ENCODE data around the gene SH3BGRL2.
"Not testable (repeated sequence)": the region's sequence is repeated elsewhere in the genome, so short reads cannot be mapped to it uniquely, and the experiment has no call there.

Gene SH3BGRL2

DNA sequence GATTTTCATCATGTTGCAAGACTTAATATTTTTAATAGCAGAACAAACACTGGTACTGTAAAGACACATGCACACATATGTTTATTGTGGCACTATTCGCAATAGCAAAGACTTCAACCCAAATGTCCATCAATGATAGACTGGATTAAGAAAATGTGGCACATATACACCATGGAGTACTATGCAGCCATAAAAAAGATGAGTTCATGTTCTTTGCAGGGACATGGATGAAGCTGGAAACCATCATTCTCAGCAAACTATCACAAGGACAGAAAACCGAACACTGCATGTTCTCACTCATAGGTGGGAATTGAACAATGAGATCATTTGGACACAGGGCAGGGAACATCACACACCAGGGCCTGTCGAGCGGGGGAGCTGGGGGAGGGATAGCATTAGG, 51.6 kb downstream of the SH3BGRL2 start:
- H3K4me1 ChIP-seq (ENCODE audit: control insufficient read depth, insufficient read depth, low read length); H3K9me3 ChIP-seq (replicated peaks; ENCODE audit: low read length); H3K9ac ChIP-seq (ENCODE audit: low read depth, low read length); H3K4me3 ChIP-seq (ENCODE audit: low read length); H3K27me3 ChIP-seq (ENCODE audit: control insufficient read depth, insufficient read depth, low read length); H3K4me2 ChIP-seq (ENCODE audit: low read length); H3K36me3 ChIP-seq (ENCODE audit: insufficient read depth, low read length): not testable (repeated sequence)

DNA sequence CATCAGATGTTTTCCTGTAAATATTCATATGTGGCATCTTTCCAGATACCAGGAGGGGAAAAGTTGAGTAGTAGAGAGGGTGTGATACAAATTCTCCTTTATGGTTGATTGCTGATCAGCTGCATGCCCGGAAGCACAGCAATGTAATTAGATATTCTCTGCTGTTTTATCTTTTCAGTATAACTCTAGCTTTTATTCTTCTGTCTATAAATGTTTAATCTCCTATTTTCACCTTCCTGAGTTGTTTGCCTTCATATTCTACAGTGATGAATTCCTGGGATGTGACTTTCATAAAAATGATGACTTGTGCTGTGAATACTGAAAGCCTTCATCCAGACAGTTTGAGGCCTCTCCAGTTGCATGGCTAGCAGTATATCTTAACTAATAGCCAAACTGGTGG, 53.7 kb downstream of the SH3BGRL2 start:
- Histone ChIP-seq H3K9me3 (replicated peaks; ENCODE audit: low read length) (no peaks in the 10 kb centered on the region), H3K4me2 (ENCODE audit: low read length) (no peak overlapping the region), H3K9ac (ENCODE audit: low read depth, low read length) (no peak overlapping the region), H3K4me3 (ENCODE audit: low read length) (no peak overlapping the region), H3K36me3 (ENCODE audit: insufficient read depth, low read length) (no peaks in the 10 kb centered on the region), H3K4me1 (ENCODE audit: control insufficient read depth, insufficient read depth, low read length) (no peaks in the 10 kb centered on the region), H3K27me3 (ENCODE audit: control insufficient read depth, insufficient read depth, low read length) (no peaks in the 10 kb centered on the region)

DNA sequence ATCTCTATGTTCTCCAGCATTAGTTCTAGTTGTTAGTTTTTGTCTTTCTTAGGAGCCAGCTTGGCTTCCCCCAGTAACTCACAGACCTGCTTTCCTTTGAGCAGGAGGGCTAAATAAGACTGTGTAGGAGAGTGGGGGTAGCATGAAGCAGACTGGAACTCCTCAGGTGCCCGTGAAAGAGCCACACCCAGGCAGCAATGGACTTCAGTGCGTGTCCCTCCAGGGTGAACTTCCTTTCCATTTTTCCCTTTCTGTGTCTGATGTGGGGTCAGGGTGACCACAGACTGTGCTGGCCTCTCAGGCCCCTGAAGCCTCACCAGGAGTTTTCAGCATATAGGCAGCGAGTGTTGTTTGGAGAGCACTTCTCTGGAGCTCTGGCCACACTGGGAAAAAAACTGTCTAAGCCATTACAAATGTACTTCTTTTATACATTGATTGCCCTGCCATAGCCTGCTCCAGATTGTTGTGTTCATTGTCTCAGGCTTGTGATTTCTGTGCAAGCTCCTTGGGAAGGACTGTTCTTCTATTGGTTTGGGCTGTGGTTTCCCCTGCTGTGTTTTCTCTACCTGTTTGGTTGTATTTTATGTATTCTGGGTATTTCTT, 55.7 kb downstream of the SH3BGRL2 start:
- Histone ChIP-seq H3K9ac (ENCODE audit: low read depth, low read length) (no peak overlapping the region), H3K4me1 (ENCODE audit: control insufficient read depth, insufficient read depth, low read length) (no peaks in the 10 kb centered on the region), H3K4me3 (ENCODE audit: low read length) (no peak overlapping the region), H3K4me2 (ENCODE audit: low read length) (no peak overlapping the region), H3K9me3 (replicated peaks; ENCODE audit: low read length) (no peaks in the 10 kb centered on the region), H3K27me3 (ENCODE audit: control insufficient read depth, insufficient read depth, low read length) (no peaks in the 10 kb centered on the region), H3K36me3 (ENCODE audit: insufficient read depth, low read length) (no peaks in the 10 kb centered on the region)

DNA sequence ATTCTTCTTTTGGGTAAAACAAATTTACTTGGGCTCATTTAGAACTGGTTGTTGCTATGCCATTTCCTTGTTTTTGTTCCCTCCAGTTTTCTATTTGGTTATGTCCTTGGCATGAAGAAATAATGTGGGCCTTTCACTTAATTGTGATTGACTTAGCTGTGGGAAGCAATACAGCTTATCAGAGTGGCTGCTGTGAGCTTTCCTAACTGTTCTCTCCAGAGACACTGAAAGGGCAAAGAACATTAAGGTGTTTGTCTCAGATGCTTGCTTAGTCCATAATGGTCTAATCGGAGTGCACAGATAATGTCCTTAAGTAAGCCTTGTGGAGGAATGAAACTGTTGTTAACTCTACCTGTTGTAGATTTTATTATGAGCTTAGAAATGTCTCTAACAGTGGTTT, 56.6 kb downstream of the SH3BGRL2 start:
- H3K4me1 ChIP-seq (ENCODE audit: control insufficient read depth, insufficient read depth, low read length), result no peaks in the 10 kb centered on the region
- H3K27me3 ChIP-seq (ENCODE audit: control insufficient read depth, insufficient read depth, low read length), result no peaks in the 10 kb centered on the region
- no peaks in the 10 kb centered on the region for H3K36me3 ChIP-seq (ENCODE audit: insufficient read depth, low read length)
- no peak overlapping the region for H3K4me2 ChIP-seq (ENCODE audit: low read length)
- no peak overlapping the region for H3K4me3 ChIP-seq (ENCODE audit: low read length)
- no peak overlapping the region for H3K9ac ChIP-seq (ENCODE audit: low read depth, low read length)
- H3K9me3 ChIP-seq (replicated peaks; ENCODE audit: low read length), result no peaks in the 10 kb centered on the region

DNA sequence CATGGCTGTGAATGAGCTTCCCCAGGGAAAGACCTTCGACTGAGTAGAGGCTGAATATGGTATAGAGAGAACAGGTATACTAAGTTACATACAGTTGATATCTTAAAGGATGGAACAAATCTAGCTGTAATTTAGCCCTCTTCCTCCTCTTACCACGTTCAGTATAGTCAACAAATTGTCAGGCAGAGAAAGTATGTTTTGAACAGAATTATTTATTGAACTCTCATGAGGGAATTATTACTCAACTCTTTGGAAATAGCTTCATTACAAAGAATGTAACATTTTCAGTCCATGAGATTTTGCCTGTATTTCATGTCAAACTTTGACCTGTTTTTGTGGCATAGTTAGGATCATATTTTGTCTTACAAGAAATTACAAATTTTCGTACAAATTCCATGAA, 63.0 kb downstream of the SH3BGRL2 start:
- no peaks in the 10 kb centered on the region for H3K27me3 ChIP-seq (ENCODE audit: control insufficient read depth, insufficient read depth, low read length)
- no peak overlapping the region for H3K4me2 ChIP-seq (ENCODE audit: low read length)
- H3K36me3 ChIP-seq (ENCODE audit: insufficient read depth, low read length), result no peaks in the 10 kb centered on the region
- no peak overlapping the region for H3K4me3 ChIP-seq (ENCODE audit: low read length)
- no peaks in the 10 kb centered on the region for H3K9me3 ChIP-seq (replicated peaks; ENCODE audit: low read length)
- no peaks in the 10 kb centered on the region for H3K4me1 ChIP-seq (ENCODE audit: control insufficient read depth, insufficient read depth, low read length)
- H3K9ac ChIP-seq (ENCODE audit: low read depth, low read length), result no peak overlapping the region

DNA sequence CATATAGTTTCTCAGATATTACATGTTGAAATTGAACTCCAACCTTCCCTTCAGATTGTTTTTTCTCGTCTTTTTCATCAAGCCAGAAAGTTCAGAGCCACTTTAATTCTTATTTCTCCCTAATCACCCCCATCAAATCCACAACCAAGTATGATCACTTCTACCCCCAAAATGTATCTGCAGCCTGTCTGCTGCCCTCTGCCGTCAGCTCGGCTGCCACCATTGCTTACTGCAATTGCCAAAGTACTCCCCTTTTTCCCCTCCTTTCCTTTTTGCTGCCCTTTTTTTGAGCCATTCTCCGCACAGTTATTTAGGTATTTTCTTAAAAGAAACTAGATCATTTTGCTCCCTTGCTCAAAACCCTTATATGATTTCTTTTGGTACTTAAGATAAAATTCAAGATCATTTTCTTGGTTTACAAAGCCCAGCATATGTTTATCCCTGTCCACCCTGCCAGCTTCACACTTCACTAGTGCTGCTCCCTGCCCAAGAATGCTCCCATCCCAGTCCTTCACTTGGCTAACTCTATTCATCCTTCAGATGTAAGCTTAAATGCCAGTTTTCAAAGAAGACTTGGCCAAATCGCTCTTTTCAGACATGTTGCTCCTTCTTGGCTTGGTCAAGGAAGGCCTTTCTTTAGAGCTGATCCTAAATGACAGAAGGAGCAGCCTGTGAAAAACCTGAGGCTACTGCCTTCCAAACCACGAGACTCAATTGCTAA, 63.7 kb downstream of the SH3BGRL2 start:
- Histone ChIP-seq H3K4me2 (ENCODE audit: low read length) (no peak overlapping the region), H3K36me3 (ENCODE audit: insufficient read depth, low read length) (no peaks in the 10 kb centered on the region), H3K9me3 (replicated peaks; ENCODE audit: low read length) (no peaks in the 10 kb centered on the region)

DNA sequence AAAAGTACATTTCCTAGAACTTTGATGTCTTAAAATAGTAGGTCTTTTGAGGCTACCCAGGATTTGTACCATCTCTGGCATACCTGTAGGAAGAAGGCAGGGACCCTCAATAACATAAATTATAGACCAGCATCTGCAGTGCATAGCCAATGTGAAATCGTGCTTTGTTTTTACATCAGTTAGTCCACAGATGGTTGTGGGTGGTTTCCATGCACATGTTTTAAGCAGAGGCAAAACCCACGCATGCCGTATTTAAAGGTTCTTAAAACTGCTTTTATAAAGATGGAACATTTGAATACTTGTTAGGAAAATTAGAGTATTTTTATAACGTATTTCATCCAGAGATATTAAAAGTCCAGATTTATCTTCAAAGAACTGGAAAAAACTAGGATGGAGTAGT, 66.3 kb downstream of the SH3BGRL2 start:
- H3K4me3 ChIP-seq (ENCODE audit: low read length), result no peak overlapping the region
- no peak overlapping the region for H3K9ac ChIP-seq (ENCODE audit: low read depth, low read length)
- no peaks in the 10 kb centered on the region for H3K4me1 ChIP-seq (ENCODE audit: control insufficient read depth, insufficient read depth, low read length)
- no peak overlapping the region for H3K4me2 ChIP-seq (ENCODE audit: low read length)
- H3K9me3 ChIP-seq (replicated peaks; ENCODE audit: low read length), result no peaks in the 10 kb centered on the region
- H3K27me3 ChIP-seq (ENCODE audit: control insufficient read depth, insufficient read depth, low read length), result no peaks in the 10 kb centered on the region
- no peaks in the 10 kb centered on the region for H3K36me3 ChIP-seq (ENCODE audit: insufficient read depth, low read length)

More for the DNA sequence above, 63.7 kb downstream of the SH3BGRL2 start:
- H3K27me3 ChIP-seq (ENCODE audit: control insufficient read depth, insufficient read depth, low read length), result no peaks in the 10 kb centered on the region
- H3K4me1 ChIP-seq (ENCODE audit: control insufficient read depth, insufficient read depth, low read length), result no peaks in the 10 kb centered on the region
- no peak overlapping the region for H3K4me3 ChIP-seq (ENCODE audit: low read length)
- H3K9ac ChIP-seq (ENCODE audit: low read depth, low read length), result no peak overlapping the region

DNA sequence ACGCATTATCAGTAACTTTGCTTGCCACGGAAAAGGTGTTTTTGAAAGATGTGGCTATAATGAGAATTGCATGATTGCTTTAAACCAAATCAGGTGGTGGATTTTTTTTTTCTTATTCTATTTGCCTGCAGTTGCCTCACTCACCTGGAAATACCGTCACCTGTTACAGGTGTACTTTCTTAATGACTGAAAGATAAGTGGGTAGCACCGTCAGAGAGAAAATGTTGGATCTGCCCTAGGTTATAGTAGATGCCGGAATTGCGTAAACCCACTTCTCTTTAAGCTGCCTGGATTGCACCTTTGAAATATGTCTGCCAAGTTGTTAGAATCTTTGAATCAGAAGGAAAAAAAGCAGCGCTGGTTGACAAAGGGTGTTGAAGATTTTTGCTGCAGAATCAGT, 68.5 kb downstream of the SH3BGRL2 start:
- no peak overlapping the region for H3K9ac ChIP-seq (ENCODE audit: low read depth, low read length)
- H3K4me2 ChIP-seq (ENCODE audit: low read length), result no peak overlapping the region
- no peaks in the 10 kb centered on the region for H3K36me3 ChIP-seq (ENCODE audit: insufficient read depth, low read length)
- H3K4me3 ChIP-seq (ENCODE audit: low read length), result no peak overlapping the region
- no peaks in the 10 kb centered on the region for H3K9me3 ChIP-seq (replicated peaks; ENCODE audit: low read length)
- no peaks in the 10 kb centered on the region for H3K27me3 ChIP-seq (ENCODE audit: control insufficient read depth, insufficient read depth, low read length)
- H3K4me1 ChIP-seq (ENCODE audit: control insufficient read depth, insufficient read depth, low read length), result no peaks in the 10 kb centered on the region

DNA sequence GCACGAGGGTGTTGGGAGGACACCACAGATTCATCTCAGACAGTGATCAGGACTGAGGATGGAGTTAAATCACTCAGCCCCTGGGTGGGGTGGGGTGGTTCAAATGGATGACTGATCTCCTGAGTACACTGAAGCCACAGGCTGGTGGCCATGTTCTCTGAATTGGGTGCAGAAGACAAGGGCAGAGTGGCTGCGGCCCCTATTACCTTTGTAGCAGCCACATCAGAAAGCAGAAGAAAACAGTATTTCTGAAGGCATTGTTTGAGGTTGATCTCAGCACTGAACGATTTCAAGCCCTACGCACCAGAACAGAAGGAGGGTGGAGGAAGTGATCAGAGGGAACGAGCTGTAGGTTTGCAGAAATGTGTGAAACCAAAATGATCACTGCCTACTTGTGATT, 71.6 kb downstream of the SH3BGRL2 start:
- no peaks in the 10 kb centered on the region for H3K36me3 ChIP-seq (ENCODE audit: insufficient read depth, low read length)
- H3K9me3 ChIP-seq (replicated peaks; ENCODE audit: low read length), result no peaks in the 10 kb centered on the region
- no peak overlapping the region for H3K4me2 ChIP-seq (ENCODE audit: low read length)
- no peak overlapping the region for H3K4me3 ChIP-seq (ENCODE audit: low read length)
- no peaks in the 10 kb centered on the region for H3K27me3 ChIP-seq (ENCODE audit: control insufficient read depth, insufficient read depth, low read length)
- H3K4me1 ChIP-seq (ENCODE audit: control insufficient read depth, insufficient read depth, low read length), result no peaks in the 10 kb centered on the region
- H3K9ac ChIP-seq (ENCODE audit: low read depth, low read length), result no peak overlapping the region

DNA sequence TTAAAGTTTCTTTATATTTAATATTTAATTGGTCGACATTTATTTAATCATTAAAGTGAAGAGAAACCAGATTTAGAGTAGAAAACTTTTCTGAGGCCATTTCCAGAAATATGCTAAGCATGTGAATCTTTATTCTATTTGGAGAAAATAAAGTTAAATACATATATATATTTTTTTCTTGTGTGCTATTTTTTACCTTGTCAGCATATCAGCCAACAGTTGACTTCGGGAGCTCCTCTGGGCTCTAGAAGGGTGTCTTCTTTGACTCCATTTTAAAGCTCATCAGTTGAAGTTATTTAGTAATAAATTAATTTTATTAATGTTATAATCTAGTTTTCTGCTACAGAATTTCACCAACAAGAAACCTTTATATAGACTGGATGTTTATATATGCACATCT, 73.1 kb downstream of the SH3BGRL2 start:
- H3K4me3 ChIP-seq (ENCODE audit: low read length), result no peak overlapping the region
- no peaks in the 10 kb centered on the region for H3K4me1 ChIP-seq (ENCODE audit: control insufficient read depth, insufficient read depth, low read length)
- H3K36me3 ChIP-seq (ENCODE audit: insufficient read depth, low read length), result no peaks in the 10 kb centered on the region
- H3K9ac ChIP-seq (ENCODE audit: low read depth, low read length), result no peak overlapping the region
- no peaks in the 10 kb centered on the region for H3K27me3 ChIP-seq (ENCODE audit: control insufficient read depth, insufficient read depth, low read length)
- no peak overlapping the region for H3K4me2 ChIP-seq (ENCODE audit: low read length)
- no peaks in the 10 kb centered on the region for H3K9me3 ChIP-seq (replicated peaks; ENCODE audit: low read length)

DNA sequence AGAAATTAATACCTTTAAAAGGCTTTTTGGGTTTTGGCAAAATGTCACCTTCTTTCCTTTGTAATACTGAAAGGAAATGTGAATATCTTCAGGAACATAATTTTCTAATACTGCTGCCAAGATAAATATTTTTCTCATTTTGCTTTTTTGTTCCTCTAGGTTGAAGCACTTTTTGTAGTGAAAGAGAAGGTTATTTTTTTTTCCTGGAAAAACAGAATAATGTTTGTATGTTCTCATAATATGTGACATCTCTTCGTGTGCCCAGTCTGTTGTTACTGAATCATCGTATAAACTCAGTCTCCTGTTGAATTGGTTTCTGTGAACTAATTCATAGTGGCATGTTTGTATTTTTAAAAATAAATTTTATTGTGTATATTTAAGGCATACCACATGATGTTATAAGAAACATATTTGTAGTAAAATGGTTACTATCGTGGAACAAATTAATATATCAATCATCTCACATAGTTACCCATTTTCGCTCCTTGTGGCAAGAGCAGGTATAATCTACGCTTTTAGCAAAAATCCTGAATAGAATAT, 74.4 kb downstream of the SH3BGRL2 start:
- Histone ChIP-seq H3K4me1 (ENCODE audit: control insufficient read depth, insufficient read depth, low read length) (no peaks in the 10 kb centered on the region), H3K36me3 (ENCODE audit: insufficient read depth, low read length) (no peaks in the 10 kb centered on the region), H3K4me3 (ENCODE audit: low read length) (no peak overlapping the region), H3K4me2 (ENCODE audit: low read length) (no peak overlapping the region), H3K27me3 (ENCODE audit: control insufficient read depth, insufficient read depth, low read length) (no peaks in the 10 kb centered on the region), H3K9me3 (replicated peaks; ENCODE audit: low read length) (no peaks in the 10 kb centered on the region), H3K9ac (ENCODE audit: low read depth, low read length) (no peak overlapping the region)

DNA sequence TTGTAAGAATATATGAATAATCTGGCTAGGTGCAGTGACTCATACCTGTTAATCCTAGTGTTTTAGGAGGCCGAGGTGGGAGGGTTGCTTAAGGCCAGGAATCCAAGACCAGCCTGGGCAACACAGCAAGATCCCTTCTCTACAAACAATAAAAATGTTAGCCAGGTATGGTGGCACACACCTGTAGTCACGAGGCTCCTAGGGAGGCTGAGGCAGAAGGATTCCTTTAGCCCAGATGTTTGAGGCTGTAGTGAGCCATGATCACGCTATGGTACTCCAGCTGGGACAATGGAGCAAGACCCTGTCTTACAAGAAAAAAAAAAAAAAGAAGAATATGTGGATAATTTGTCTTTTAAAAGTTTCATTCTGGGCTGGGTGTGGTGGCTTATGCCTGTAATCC, 75.4 kb downstream of the SH3BGRL2 start:
- Histone ChIP-seq H3K36me3 (ENCODE audit: insufficient read depth, low read length) (no peaks in the 10 kb centered on the region), H3K9me3 (replicated peaks; ENCODE audit: low read length) (no peaks in the 10 kb centered on the region), H3K9ac (ENCODE audit: low read depth, low read length) (no peak overlapping the region), H3K4me1 (ENCODE audit: control insufficient read depth, insufficient read depth, low read length) (no peaks in the 10 kb centered on the region), H3K4me2 (ENCODE audit: low read length) (no peak overlapping the region), H3K4me3 (ENCODE audit: low read length) (no peak overlapping the region), H3K27me3 (ENCODE audit: control insufficient read depth, insufficient read depth, low read length) (no peaks in the 10 kb centered on the region)
